GM23338 (cell line): ENCODE data around the gene KRT78. TPM values are rescaled to one million over a fixed set of nuclear protein-coding genes. Genes with fewer than 3 reads are reported as not detected.

ENCODE experiments used
- ATAC-seq: fragments of 200-7000 bp; cut with Tn5 transposase; 3 replicates; pipeline ENCODE4 v1.9.1; 2020
- DNase-seq: peaks from one replicate; pipeline ENCODE4 v3.0.0-alpha.2; 2015; ENCODE audit warnings: low spot score
- H2AFZ ChIP-seq: fragments of 200-600 bp; sonication (generic); 2 replicates; pipeline ENCODE4 v1.8.0; 2016; ENCODE audit warnings: antibody characterized with exemption, mild to moderate bottlenecking, moderate library complexity
- H3F3A ChIP-seq: fragments of 200-600 bp; sonication (generic); replicated peaks from 2 replicates; pipeline ENCODE4 v1.8.0; 2017; ENCODE audit warnings: antibody characterized with exemption, mixed run types, low read depth
- H3K27ac ChIP-seq: fragments of 200-600 bp; sonication (generic); 2 replicates; pipeline ENCODE4 v1.6.1; 2016; ENCODE audit warnings: low read depth
- H3K27me3 ChIP-seq: fragments of 200-600 bp; sonication (generic); 2 replicates; pipeline ENCODE4 v1.8.0; 2016; ENCODE audit warnings: mild to moderate bottlenecking, mixed run types, moderate library complexity; ENCODE audit not compliant: insufficient read depth
- H3K36me3 ChIP-seq: fragments of 200-600 bp; sonication (generic); 2 replicates; pipeline ENCODE4 v1.8.0; 2016; ENCODE audit warnings: mild to moderate bottlenecking; ENCODE audit not compliant: insufficient read depth
- H3K4me1 ChIP-seq: fragments of 200-600 bp; sonication (generic); 2 replicates; pipeline ENCODE4 v1.8.0; 2016; ENCODE audit warnings: mild to moderate bottlenecking, moderate library complexity; ENCODE audit not compliant: insufficient read depth
- H3K4me2 ChIP-seq: fragments of 200-600 bp; sonication (generic); 2 replicates; pipeline ENCODE4 v1.7.1; 2017; ENCODE audit warnings: mixed run types
- H3K4me3 ChIP-seq: fragments of 200-600 bp; sonication (generic); 2 replicates; pipeline ENCODE4 v1.6.1; 2016; ENCODE audit warnings: mixed run types
- H3K79me2 ChIP-seq: fragments of 200-600 bp; sonication (generic); replicated peaks from 2 replicates; pipeline ENCODE4 v1.8.0; 2017; ENCODE audit warnings: mild to moderate bottlenecking; ENCODE audit not compliant: insufficient read depth
- H3K9me2 ChIP-seq: fragments of 200-600 bp; sonication (generic); 2 replicates; pipeline ENCODE4 v1.8.0; 2017; ENCODE audit not compliant: insufficient read depth
- H4K20me1 ChIP-seq: fragments of 200-600 bp; sonication (generic); replicated peaks from 2 replicates; pipeline ENCODE4 v1.8.0; 2017; ENCODE audit warnings: mild to moderate bottlenecking; ENCODE audit not compliant: insufficient read depth
- H3K27ac Mint-ChIP-seq: 2 replicates; pipeline ENCODE4 v1.8.0; 2020; ENCODE audit warnings: inconsistent platforms, mild to moderate bottlenecking, moderate library complexity, mixed read lengths
- H3K27me3 Mint-ChIP-seq: 3 replicates; pipeline ENCODE4 v1.8.0; 2022; ENCODE audit warnings: low read depth, mild to moderate bottlenecking, moderate library complexity, mixed read lengths, inconsistent platforms; ENCODE audit not compliant: insufficient read depth, poor library complexity
- H3K36me3 Mint-ChIP-seq: 3 replicates; pipeline ENCODE4 v1.8.0; 2021; ENCODE audit warnings: low read depth, mild to moderate bottlenecking, inconsistent platforms, moderate library complexity, mixed read lengths
- H3K4me1 Mint-ChIP-seq: 3 replicates; pipeline ENCODE4 v1.8.0; 2020; ENCODE audit warnings: mild to moderate bottlenecking, inconsistent platforms, mixed read lengths
- H3K4me3 Mint-ChIP-seq: 3 replicates; pipeline ENCODE4 v1.8.0; 2021; ENCODE audit warnings: moderate library complexity, mild to moderate bottlenecking, inconsistent platforms, mixed read lengths
- H3K9me3 Mint-ChIP-seq: 3 replicates; pipeline ENCODE4 v1.8.0; 2020; ENCODE audit warnings: moderate library complexity, mild to moderate bottlenecking, inconsistent platforms, mixed read lengths
- CREB1 ChIP-seq: fragments of 250-450 bp; sonication (Bioruptor Pico); IDR thresholded peaks from 2 replicates; pipeline ENCODE4 v1.5.0; 2020; ENCODE audit warnings: low read depth, mild to moderate bottlenecking, moderate library complexity
- CTCF ChIP-seq, 2 experiments: fragments of 200-600 bp in 1 of 2; sonication (generic) in 1 of 2; conservative IDR thresholded peaks; 2 replicates each; pipeline versions ENCODE4 v1.5.1 to v1.6.1; 2016 to 2017; ENCODE audit warnings: antibody characterized with exemption in 2 of 2, low read depth in 2 of 2, mild to moderate bottlenecking in 2 of 2, moderate library complexity in 1 of 2
- ETS1 ChIP-seq: IDR thresholded peaks from 2 replicates; pipeline ENCODE4 v1.6.1; 2016; ENCODE audit warnings: antibody characterized with exemption
- EZH2 ChIP-seq: fragments of 200-600 bp; sonication (generic); IDR thresholded peaks from one replicate; pipeline ENCODE4 v1.8.0; 2017; ENCODE audit warnings: antibody characterized with exemption, mild to moderate bottlenecking, low read depth; ENCODE audit not compliant: unreplicated experiment
- EZH2phosphoT487 ChIP-seq: fragments of 200-600 bp; sonication (generic); IDR thresholded peaks from one replicate; pipeline ENCODE4 v1.8.1; 2018; ENCODE audit warnings: antibody characterized with exemption; ENCODE audit not compliant: unreplicated experiment
- JUNB ChIP-seq: IDR thresholded peaks from one replicate; pipeline ENCODE4 v1.6.1; 2016; ENCODE audit warnings: antibody characterized with exemption; ENCODE audit not compliant: unreplicated experiment
- NANOG ChIP-seq: IDR thresholded peaks from 2 replicates; pipeline ENCODE4 v1.6.1; 2016; ENCODE audit warnings: antibody characterized with exemption, borderline replicate concordance
- POLR2AphosphoS5 ChIP-seq: IDR thresholded peaks from 2 replicates; pipeline ENCODE4 v1.6.1; 2016; ENCODE audit warnings: antibody characterized with exemption, low read depth
- REST ChIP-seq: IDR thresholded peaks from one replicate; pipeline ENCODE4 v1.6.1; 2018; ENCODE audit warnings: antibody characterized with exemption; ENCODE audit not compliant: unreplicated experiment
- STAT1 ChIP-seq: IDR thresholded peaks from one replicate; pipeline ENCODE4 v1.6.1; 2016; ENCODE audit warnings: antibody characterized with exemption; ENCODE audit not compliant: unreplicated experiment
- ZNF114 ChIP-seq: fragments of 250-450 bp; sonication (Bioruptor Pico); IDR thresholded peaks from 2 replicates; pipeline ENCODE4 v1.5.0; 2020; ENCODE audit warnings: mild to moderate bottlenecking, moderate library complexity
- ZNF331 ChIP-seq: fragments of 250-450 bp; sonication (Bioruptor Pico); IDR thresholded peaks from 2 replicates; pipeline ENCODE4 v1.5.0; 2020; ENCODE audit warnings: low read depth, mild to moderate bottlenecking, moderate library complexity
- ZNF462 ChIP-seq: fragments of 250-450 bp; sonication (Bioruptor Pico); IDR thresholded peaks from 2 replicates; pipeline ENCODE4 v1.5.0; 2020; ENCODE audit warnings: mild to moderate bottlenecking, moderate library complexity
- polyA plus RNA-seq: library from polyadenylated mRNA; unstranded; fragments of >200 nt; fragmentation: Nextera tagmentation; extraction: Ambion mirVana; gene quantifications from 2 replicates; pipeline ENCODE4 v1.2.1, GENCODE V29; 2016
- total RNA-seq: library from RNA; depleted of rRNA; stranded (reverse); fragments of >200 nt; shearing (Covaris generic); gene quantifications from 2 replicates; pipeline ENCODE4 v1.2.3, GENCODE V29; 2014

Gene KRT78
- total and polyA plus RNA-seq, 2 experiments from 2014 or later = not detected

GRCh38 chr12:52824741-52825410, 23.9 kb downstream of the KRT78 start:
- no peaks in the 10 kb centered on the region for H3K27me3 Mint-ChIP-seq

More at GRCh38 chr12:52824741-52825410, 23.9 kb downstream of the KRT78 start:
- Histone ChIP-seq H3F3A (no peaks in the 10 kb centered on the region), H2AFZ (no peak overlapping the region), H3K9me2 (peaks cover 13% of the 10 kb centered on the region; the same call in 1 of the 2 replicates), H4K20me1 (no peaks in the 10 kb centered on the region), H3K4me1 (no peaks in the 10 kb centered on the region), H3K27me3 (no peaks in the 10 kb centered on the region), H3K27ac (no peak overlapping the region), H3K79me2 (no peaks in the 10 kb centered on the region), H3K36me3 (no peaks in the 10 kb centered on the region), H3K4me3 (no peak overlapping the region), H3K4me2 (no peak overlapping the region)
- no peak overlapping the region for H3K27ac Mint-ChIP-seq
- no peaks in the 10 kb centered on the region; the same call in 1 of the 3 replicates for H3K9me3 Mint-ChIP-seq
- no peaks in the 10 kb centered on the region for H3K36me3 Mint-ChIP-seq
- no peak for DNase-seq
- no peak for TF ChIP-seq NANOG
- no peak for TF ChIP-seq POLR2AphosphoS5
- no peak for TF ChIP-seq EZH2phosphoT487
- TF ChIP-seq EZH2 = no peak
- TF ChIP-seq REST = no peak
- TF ChIP-seq CTCF (conservative IDR thresholded peaks at IDR 0.05; ENCODE audit: low read depth in 2 of 2) = no peak
- no peak for TF ChIP-seq ETS1
- TF ChIP-seq STAT1 = no peak
- no peak for TF ChIP-seq ZNF114 (CRISPR knock-in tag)
- no peak for TF ChIP-seq JUNB
- TF ChIP-seq ZNF462 = no peak
- TF ChIP-seq CREB1 (CRISPR knock-in tag) = no peak
- TF ChIP-seq ZNF331 (CRISPR knock-in tag) = no peak
- no peaks in the 10 kb centered on the region; the same call in 2 of the 3 replicates for H3K4me1 Mint-ChIP-seq
- H3K4me3 Mint-ChIP-seq = no peak overlapping the region
- no peak for ATAC-seq
